ENCODE data around the gene STARD8.

STARD8 gene

GRCh38 chrX:68749426-68749825 is 102.0 kb downstream of the STARD8 start:
- no peak overlapping the region for H3K9ac ChIP-seq (ENCODE audit: low read length)

DNA sequence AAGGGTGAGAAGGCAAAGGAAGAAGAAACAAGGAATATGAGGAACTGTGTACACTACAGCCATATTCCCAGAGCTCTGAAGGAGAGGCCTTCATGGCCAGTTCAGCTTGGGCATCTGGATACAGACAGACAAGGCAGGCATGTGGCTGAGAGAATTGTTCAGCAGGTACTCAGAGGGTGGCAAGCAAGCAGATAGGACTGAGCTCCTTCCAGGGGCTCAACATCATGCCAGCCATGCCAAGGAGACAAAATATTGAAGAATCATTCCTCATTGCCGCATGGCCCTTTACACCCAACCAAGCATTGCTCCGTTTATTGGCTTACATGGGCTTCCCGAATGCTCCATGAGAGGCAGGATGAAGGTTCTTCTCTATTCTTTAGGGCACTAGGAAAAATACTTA is 102.8 kb downstream of the STARD8 start:
- Histone ChIP-seq H3K79me2 (ENCODE audit: control insufficient read depth, insufficient read depth, low read length, poor library complexity) (no peaks in the 10 kb centered on the region), H2AK5ac (ENCODE audit: low read length) (no peak overlapping the region), H3K14ac (ENCODE audit: low read length) (no peak overlapping the region), H3K9ac (ENCODE audit: low read length) (no peak overlapping the region), H4K12ac (ENCODE audit: low read depth, low read length) (no peak overlapping the region), H4K91ac (ENCODE audit: low read depth, low read length) (no peak overlapping the region), H3K4me2 (ENCODE audit: low read length) (no peak overlapping the region), H3K4ac (ENCODE audit: low read depth, low read length) (no peak overlapping the region), H3K27ac (ENCODE audit: low read depth, low read length) (no peak overlapping the region), H3K9me3 (ENCODE audit: insufficient read depth, low read depth, low read length) (no peaks in the 10 kb centered on the region), H3K4me1 (ENCODE audit: control insufficient read depth in 1 of 2, insufficient read depth in 2 of 2, low read length in 2 of 2) (no peaks in the 10 kb centered on the region), H4K8ac (ENCODE audit: low read depth, low read length) (no peak overlapping the region), H2AFZ (ENCODE audit: insufficient read depth, low read length, poor library complexity) (no peak overlapping the region), H2BK5ac (ENCODE audit: low read depth, low read length, poor library complexity) (no peak overlapping the region), H3K23ac (ENCODE audit: low read length) (no peak overlapping the region), H2BK12ac (ENCODE audit: low read length) (no peak overlapping the region), H3K79me1 (ENCODE audit: low read length) (no peaks in the 10 kb centered on the region), H3K4me3 (ENCODE audit: low read depth, low read length) (no peak overlapping the region), H3K27me3 (ENCODE audit: insufficient read depth, low read length) (no peaks in the 10 kb centered on the region), H2BK120ac (ENCODE audit: insufficient read depth, low read length, poor library complexity) (no peak overlapping the region), H3K18ac (ENCODE audit: low read length) (no peak overlapping the region), H3K36me3 (ENCODE audit: control insufficient read depth in 1 of 2, insufficient read depth in 2 of 2, low read length in 2 of 2) (no peaks in the 10 kb centered on the region)
- no CpG with 5 or more reads among the region's 3 CpGs for WGBS (ENCODE audit: extremely low coverage, insufficient coverage, insufficient read length)
- no peak for DNase-seq

More at GRCh38 chrX:68749426-68749825, 102.0 kb downstream of the STARD8 start:
- Histone ChIP-seq H3K14ac (ENCODE audit: low read length) (no peak overlapping the region), H3K27me3 (ENCODE audit: insufficient read depth, low read length) (no peaks in the 10 kb centered on the region), H3K9me3 (ENCODE audit: insufficient read depth, low read depth, low read length) (no peaks in the 10 kb centered on the region), H3K18ac (ENCODE audit: low read length) (no peak overlapping the region), H4K91ac (ENCODE audit: low read depth, low read length) (no peak overlapping the region), H3K27ac (ENCODE audit: low read depth, low read length) (no peak overlapping the region), H3K23ac (ENCODE audit: low read length) (no peak overlapping the region), H3K4me2 (ENCODE audit: low read length) (no peak overlapping the region), H4K8ac (ENCODE audit: low read depth, low read length) (no peak overlapping the region), H2BK5ac (ENCODE audit: low read depth, low read length, poor library complexity) (no peak overlapping the region), H2BK12ac (ENCODE audit: low read length) (no peak overlapping the region), H4K12ac (ENCODE audit: low read depth, low read length) (no peak overlapping the region), H2AK5ac (ENCODE audit: low read length) (no peak overlapping the region), H3K79me1 (ENCODE audit: low read length) (no peaks in the 10 kb centered on the region), H3K4ac (ENCODE audit: low read depth, low read length) (no peak overlapping the region), H3K4me1 (ENCODE audit: control insufficient read depth in 1 of 2, insufficient read depth in 2 of 2, low read length in 2 of 2) (no peaks in the 10 kb centered on the region), H3K4me3 (ENCODE audit: low read depth, low read length) (no peak overlapping the region), H2BK120ac (ENCODE audit: insufficient read depth, low read length, poor library complexity) (no peak overlapping the region), H2AFZ (ENCODE audit: insufficient read depth, low read length, poor library complexity) (no peak overlapping the region), H3K36me3 (ENCODE audit: control insufficient read depth in 1 of 2, insufficient read depth in 2 of 2, low read length in 2 of 2) (no peaks in the 10 kb centered on the region), H3K79me2 (ENCODE audit: control insufficient read depth, insufficient read depth, low read length, poor library complexity) (no peaks in the 10 kb centered on the region)
- no peak for DNase-seq
- no CpG with 5 or more reads among the region's 3 CpGs for WGBS (ENCODE audit: extremely low coverage, insufficient coverage, insufficient read length)

DNA sequence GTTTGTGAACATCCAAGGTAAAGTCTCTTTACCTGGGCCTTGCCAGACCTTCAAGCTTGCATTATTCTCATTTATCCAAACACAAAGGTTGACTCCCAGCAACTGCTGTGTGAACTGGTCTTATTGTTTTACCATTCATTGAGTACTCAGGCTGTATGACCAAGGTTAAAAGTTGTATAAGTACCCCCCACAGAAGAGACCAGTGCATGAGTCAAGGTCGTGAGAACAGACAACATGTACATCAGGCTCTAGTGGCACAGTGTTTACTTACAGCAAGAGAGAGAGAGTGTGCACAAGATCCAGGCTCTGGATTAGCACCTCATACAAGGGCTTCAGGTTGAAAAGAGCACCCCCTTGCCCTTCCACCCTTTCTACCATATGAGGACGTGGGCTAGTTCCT is 103.9 kb downstream of the STARD8 start:
- Histone ChIP-seq H3K79me1 (ENCODE audit: low read length) (no peaks in the 10 kb centered on the region), H3K4me2 (ENCODE audit: low read length) (no peak overlapping the region), H2AFZ (ENCODE audit: insufficient read depth, low read length, poor library complexity) (no peak overlapping the region), H4K8ac (ENCODE audit: low read depth, low read length) (no peak overlapping the region), H3K4ac (ENCODE audit: low read depth, low read length) (no peak overlapping the region), H3K14ac (ENCODE audit: low read length) (no peak overlapping the region), H3K79me2 (ENCODE audit: control insufficient read depth, insufficient read depth, low read length, poor library complexity) (no peaks in the 10 kb centered on the region), H3K9me3 (ENCODE audit: insufficient read depth, low read depth, low read length) (no peaks in the 10 kb centered on the region), H3K27ac (ENCODE audit: low read depth, low read length) (no peak overlapping the region), H4K91ac (ENCODE audit: low read depth, low read length) (no peak overlapping the region), H3K18ac (ENCODE audit: low read length) (no peak overlapping the region), H2BK5ac (ENCODE audit: low read depth, low read length, poor library complexity) (no peak overlapping the region), H2BK120ac (ENCODE audit: insufficient read depth, low read length, poor library complexity) (no peak overlapping the region), H2BK12ac (ENCODE audit: low read length) (no peak overlapping the region), H3K9ac (ENCODE audit: low read length) (no peak overlapping the region), H4K12ac (ENCODE audit: low read depth, low read length) (no peak overlapping the region), H3K4me3 (ENCODE audit: low read depth, low read length) (no peak overlapping the region), H3K36me3 (ENCODE audit: control insufficient read depth in 1 of 2, insufficient read depth in 2 of 2, low read length in 2 of 2) (no peaks in the 10 kb centered on the region), H2AK5ac (ENCODE audit: low read length) (no peak overlapping the region), H3K27me3 (ENCODE audit: insufficient read depth, low read length) (no peaks in the 10 kb centered on the region), H3K23ac (ENCODE audit: low read length) (no peak overlapping the region), H3K4me1 (ENCODE audit: control insufficient read depth in 1 of 2, insufficient read depth in 2 of 2, low read length in 2 of 2) (no peaks in the 10 kb centered on the region)
- WGBS (ENCODE audit: extremely low coverage, insufficient coverage, insufficient read length), result no CpG with 5 or more reads among the region's 2 CpGs
- DNase-seq, result no peak

GRCh38 chrX:68753218-68753617 is 105.8 kb downstream of the STARD8 start:
- Histone ChIP-seq H3K4me2 (ENCODE audit: low read length) (no peak overlapping the region), H3K9me3 (ENCODE audit: insufficient read depth, low read depth, low read length) (no peaks in the 10 kb centered on the region), H2BK120ac (ENCODE audit: insufficient read depth, low read length, poor library complexity) (no peak overlapping the region), H3K36me3 (ENCODE audit: control insufficient read depth in 1 of 2, insufficient read depth in 2 of 2, low read length in 2 of 2) (no peaks in the 10 kb centered on the region), H2BK12ac (ENCODE audit: low read length) (no peak overlapping the region), H2AFZ (ENCODE audit: insufficient read depth, low read length, poor library complexity) (no peak overlapping the region), H2AK5ac (ENCODE audit: low read length) (no peak overlapping the region), H3K18ac (ENCODE audit: low read length) (no peak overlapping the region), H3K14ac (ENCODE audit: low read length) (no peak overlapping the region), H4K8ac (ENCODE audit: low read depth, low read length) (no peak overlapping the region), H3K23ac (ENCODE audit: low read length) (no peak overlapping the region), H3K9ac (ENCODE audit: low read length) (no peak overlapping the region), H2BK5ac (ENCODE audit: low read depth, low read length, poor library complexity) (no peak overlapping the region), H4K91ac (ENCODE audit: low read depth, low read length) (no peak overlapping the region), H3K4me3 (ENCODE audit: low read depth, low read length) (no peak overlapping the region), H4K12ac (ENCODE audit: low read depth, low read length) (no peak overlapping the region), H3K79me2 (ENCODE audit: control insufficient read depth, insufficient read depth, low read length, poor library complexity) (no peaks in the 10 kb centered on the region), H3K27me3 (ENCODE audit: insufficient read depth, low read length) (no peaks in the 10 kb centered on the region), H3K4ac (ENCODE audit: low read depth, low read length) (no peak overlapping the region), H3K27ac (ENCODE audit: low read depth, low read length) (no peak overlapping the region), H3K79me1 (ENCODE audit: low read length) (no peaks in the 10 kb centered on the region), H3K4me1 (ENCODE audit: control insufficient read depth in 1 of 2, insufficient read depth in 2 of 2, low read length in 2 of 2) (no peaks in the 10 kb centered on the region)
- DNase-seq, result no peak
- WGBS (ENCODE audit: extremely low coverage, insufficient coverage, insufficient read length), result no CpG with 5 or more reads among the region's 2 CpGs
